ENCODE results near the gene PPP1R12B.
"Not testable (repeated sequence)": the region's sequence is repeated elsewhere in the genome, so short reads cannot be mapped to it uniquely, and the experiment has no call there.

Gene PPP1R12B

DNA sequence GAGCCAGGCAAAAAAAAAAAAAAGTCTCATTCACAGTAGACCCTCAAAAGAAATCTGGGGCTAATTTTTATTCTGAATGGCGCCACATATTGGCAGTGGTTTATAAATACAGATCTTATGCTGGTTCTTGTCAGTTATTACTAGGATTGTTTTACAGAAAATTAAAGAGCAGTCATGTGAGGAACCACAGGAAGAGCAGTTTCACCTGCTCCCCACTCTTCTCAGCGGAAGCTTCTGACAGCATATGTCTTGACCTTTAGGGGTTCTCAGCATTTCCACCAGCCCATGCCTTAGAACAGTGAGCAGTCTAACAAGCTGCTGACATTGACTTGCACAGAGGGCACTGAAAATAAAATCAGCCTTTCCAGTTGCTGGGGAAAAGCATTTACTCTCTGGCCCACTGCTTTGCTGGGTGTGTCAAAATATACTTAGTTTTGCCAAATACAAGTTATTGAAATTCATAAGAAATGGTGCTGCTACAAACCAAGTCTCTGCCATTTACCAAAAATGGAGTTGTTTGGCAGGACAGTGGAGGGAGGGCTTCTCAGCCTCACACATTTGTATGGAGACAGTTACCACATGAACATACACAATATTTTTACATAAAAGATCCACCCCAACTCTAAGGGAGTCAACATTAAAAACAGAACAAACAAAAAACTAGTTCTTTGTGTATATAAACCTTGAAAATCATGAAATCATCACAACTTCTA lies 217.5 kb downstream of the PPP1R12B start:
- no peak for DNase-seq

DNA sequence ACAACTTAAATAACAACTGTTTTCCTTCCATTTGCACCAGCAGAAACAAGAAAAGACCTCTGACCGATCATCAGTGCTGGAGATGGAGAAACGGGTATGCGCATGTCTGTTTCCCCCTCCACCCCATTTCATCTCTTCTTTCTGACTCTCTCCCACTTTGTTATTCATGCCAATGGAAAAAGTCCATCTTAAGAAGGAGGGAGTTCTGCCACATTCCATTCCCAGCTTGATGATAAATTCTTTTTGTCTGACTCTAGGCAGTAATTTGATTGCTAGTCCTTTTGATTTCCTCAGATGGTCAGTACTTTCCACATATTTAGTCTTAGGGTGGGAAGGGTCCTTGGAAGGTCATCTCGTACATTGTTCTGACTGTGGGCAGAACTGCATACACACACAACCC lies 219.2 kb downstream of the PPP1R12B start:
- no peak for DNase-seq

- DNase-seq: no peak
Measured at GRCh38 chr1:202568410-202568809, 219.9 kb downstream of the PPP1R12B start.

DNA sequence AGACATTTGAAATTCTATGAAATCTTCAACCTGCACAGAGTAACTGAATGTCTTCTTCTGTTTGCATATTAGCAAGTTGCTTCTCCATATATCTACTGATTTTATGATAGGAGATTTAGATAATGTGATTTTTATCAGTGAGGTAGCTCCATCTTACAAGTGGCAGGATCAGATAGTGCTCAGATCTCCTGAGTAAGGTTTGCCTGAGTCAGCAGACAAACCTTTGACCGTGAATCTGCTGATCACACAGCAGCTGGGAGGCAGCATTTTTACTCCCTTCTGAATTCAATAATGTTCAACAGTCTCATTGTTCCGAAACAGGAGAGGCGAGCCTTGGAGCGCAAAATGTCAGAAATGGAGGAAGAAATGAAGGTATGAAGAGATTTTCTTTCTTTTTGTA lies 220.3 kb downstream of the PPP1R12B start:
- no peak for DNase-seq

- no peak for DNase-seq
Measured at GRCh38 chr1:202569393-202570322, 221.2 kb downstream of the PPP1R12B start.

DNA sequence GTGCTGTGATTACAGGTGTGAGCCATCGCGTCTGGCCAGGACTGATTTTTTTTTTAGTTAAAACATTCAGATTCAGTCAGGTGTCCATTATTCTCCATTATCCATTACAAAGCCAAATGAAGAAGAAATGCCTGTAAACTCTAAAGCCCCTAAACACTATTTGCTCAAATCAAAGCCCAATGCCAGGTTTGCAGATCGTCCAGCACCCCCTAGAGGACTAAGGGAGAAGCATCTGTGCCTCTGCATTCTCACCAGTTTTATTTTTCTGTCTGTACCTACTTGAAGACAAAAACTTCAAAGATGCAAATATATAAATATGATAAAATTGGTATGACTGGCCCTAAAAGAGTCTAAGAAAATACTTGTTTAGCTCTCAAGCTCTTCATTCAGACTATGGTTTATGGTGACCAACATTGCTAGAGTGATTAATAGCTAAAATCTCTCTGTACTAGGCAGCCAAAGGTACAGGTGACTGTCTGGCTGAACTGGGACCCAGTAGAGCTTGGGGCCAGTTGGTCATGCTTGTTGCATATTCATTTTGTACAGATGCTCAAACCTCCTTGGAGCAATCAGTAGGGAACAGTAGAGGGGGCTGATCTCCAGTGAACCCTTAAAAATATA lies 223.3 kb downstream of the PPP1R12B start:
- peak; percentile 39 for DNase-seq

- DNase-seq: no peak
Measured at GRCh38 chr1:202572867-202573266, 224.4 kb downstream of the PPP1R12B start.

GRCh38 chr1:202575918-202576653 lies 227.6 kb downstream of the PPP1R12B start:
- DNase-seq: no peak

- DNase-seq: no peak
Measured at GRCh38 chr1:202576816-202577215, 228.3 kb downstream of the PPP1R12B start.

DNA sequence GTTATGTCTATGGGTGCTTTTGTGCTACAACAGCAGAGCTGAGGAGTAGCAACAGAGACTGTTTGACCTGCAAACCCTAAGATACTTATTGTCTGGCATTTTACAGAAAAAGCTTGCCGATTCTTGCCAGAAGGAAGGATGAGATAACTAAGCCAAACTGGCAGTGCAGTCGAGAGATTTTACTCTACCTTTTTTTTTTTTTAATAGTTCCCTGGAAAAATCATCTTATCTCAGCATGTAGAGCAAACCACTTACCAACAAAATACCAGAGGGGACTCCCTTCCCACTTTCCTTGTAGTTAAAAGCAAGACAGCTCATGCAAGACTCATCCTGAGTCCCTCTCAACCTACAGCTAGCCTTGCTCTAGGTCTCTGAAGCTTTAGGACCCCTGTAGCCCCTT lies 228.9 kb downstream of the PPP1R12B start:
- no peak for DNase-seq

- no peak for DNase-seq
Measured at GRCh38 chr1:202578001-202578504, 229.6 kb downstream of the PPP1R12B start.

- no peak for DNase-seq
Measured at GRCh38 chr1:202578565-202578964, 230.1 kb downstream of the PPP1R12B start.

DNA sequence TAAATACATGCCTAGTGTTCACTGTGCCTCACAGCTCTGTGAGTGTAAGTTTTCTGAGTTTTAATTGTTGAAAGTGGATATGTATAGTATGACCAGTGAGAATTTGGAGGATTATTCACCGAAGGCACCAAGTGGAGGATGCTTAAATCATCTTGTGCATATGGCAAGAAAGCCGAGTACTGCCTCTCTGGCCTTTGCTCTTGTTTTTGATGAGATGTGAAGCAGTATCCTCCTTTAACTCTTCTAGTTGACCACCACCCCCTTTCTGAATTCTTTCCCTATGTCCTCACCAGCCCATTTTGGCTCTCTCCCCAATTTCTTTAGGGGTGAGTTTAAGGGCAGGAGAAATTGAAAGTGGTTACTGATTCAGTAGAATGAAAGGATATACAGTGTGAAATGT lies 231.3 kb downstream of the PPP1R12B start:
- no peak for DNase-seq

- no peak for DNase-seq
Measured at GRCh38 chr1:202580619-202581018, 232.1 kb downstream of the PPP1R12B start.

DNA sequence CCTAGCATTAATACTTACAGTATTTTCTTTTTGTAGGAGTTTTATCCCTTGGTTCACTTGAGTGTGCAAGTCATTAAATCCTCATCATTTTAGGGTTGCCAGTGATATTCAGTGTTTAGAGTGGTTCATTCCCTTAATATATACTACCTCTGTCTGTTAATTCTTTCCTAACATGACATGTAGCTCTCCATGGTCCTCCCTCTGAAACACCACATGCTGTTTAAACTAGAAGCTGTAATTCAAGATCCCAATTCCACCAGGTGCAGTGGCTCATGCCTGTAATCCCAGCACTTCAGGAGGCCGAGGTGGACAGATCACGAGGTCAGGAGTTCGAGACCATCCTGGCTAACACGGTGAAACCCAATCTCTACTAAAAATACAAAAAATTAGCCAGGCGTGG lies 233.9 kb downstream of the PPP1R12B start:
- not testable (repeated sequence) for DNase-seq

GRCh38 chr1:202584707-202585589 lies 236.4 kb downstream of the PPP1R12B start:
- no peak for DNase-seq

DNA sequence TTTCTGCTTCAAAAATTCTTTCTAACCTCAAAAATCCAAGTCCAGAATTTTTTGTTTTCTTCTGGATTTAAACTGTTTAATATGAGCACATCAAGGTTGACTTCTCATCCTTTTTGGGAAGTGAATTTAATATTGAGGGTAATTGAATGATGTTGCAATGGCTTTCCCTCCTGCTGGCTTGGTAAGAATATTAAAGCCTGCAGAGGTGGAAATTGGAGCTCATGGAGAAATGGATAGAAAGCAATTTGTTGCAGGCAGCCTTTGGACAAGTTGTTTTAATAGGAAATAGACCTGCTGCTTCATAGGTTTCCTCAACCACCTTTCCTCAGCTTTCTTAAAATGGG lies 237.1 kb downstream of the PPP1R12B start:
- no peak for DNase-seq

- no peak for DNase-seq
Measured at GRCh38 chr1:202586018-202586821, 237.7 kb downstream of the PPP1R12B start.

- DNase-seq: no peak
Measured at GRCh38 chr1:202586871-202587270, 238.4 kb downstream of the PPP1R12B start.

DNA sequence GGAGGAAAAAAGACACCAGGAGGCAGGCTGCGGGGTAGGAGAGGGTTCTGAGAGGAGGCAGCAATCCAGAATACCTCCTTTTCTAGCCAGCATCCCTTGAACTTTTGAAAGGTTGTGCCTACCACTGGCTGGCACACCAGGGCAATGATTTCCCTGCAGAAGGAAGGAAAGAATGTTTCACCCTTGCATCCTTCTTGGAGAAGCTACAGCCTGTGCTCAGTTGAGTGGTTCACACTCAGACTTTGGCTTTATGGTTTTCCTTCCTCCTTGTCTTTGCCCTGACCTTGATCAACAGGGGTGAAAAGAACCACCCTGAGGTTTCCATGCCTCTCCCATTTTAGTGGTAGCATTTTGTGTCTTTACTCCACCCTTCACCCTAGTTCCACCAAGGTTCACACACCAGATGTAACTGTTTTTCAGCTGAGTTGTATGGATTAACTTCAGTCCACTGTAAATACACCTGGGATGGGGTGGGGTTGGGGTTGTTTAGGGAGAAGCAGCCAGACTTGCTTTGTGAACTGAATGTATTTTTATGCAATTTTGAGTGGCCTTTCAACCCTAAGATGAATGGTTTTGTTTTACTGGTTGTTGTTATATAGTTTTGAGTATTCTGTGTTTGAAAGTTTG lies 239.5 kb downstream of the PPP1R12B start:
- no peak for DNase-seq
